ENCODE data around the gene EEF1A2.

EEF1A2 gene

DNA sequence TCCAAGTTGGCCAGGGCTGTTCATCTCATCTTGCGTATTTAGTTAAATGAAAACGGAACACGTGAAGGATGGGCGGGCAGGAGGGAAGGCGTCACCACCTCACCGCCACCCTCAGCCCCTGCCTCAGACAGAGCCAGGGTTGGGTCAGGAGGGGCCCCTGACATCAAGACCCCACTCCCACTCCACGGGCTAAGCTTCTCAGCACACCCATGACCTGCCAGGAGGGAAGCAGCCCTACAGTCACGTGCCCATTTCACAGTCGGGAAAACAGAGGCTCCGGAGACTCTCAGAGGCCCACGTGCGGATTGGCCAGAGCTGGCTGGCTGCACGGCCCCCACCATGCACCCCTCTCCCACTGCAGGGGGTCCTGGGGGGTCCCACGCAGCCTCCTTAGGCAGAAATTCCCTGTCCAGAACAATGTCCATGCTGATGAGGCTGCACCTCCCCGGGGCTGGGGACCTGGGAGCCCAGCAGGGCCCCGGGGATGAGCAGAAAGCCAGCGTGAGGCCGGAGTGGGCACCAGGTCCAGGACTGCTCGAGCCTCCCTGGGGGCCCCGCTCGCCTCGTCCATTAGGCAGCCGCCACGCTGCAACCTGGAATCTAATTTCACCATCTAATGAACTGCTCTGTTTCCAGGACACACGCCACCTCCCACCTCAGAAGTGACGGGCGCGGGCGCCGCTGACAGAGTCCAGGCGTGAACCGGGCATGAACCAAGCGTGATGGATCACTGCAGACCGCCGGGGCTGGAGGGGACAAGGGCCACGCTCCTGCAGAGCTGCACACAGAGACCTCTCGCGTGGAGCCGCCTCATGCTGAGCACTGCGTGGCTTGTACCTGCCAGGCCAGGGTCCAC, 42.2 kb downstream of the EEF1A2 start:
- TF ChIP-seq POLR2AphosphoS5 (IDR thresholded peaks at IDR 0.05; ENCODE audit: low read depth, low read length): no peak
- no peak for TF ChIP-seq FOXP2 (optimal IDR thresholded peaks at IDR 0.05; ENCODE audit: borderline replicate concordance, extremely low read depth, extremely low read length, insufficient read depth)
- no peak for TF ChIP-seq REST (IDR thresholded peaks at IDR 0.05; ENCODE audit: insufficient read depth in 1 of 2, low read depth in 2 of 2, low read length in 2 of 2)

GRCh38 chr20:63455568-63455859, 43.4 kb downstream of the EEF1A2 start:
- TF ChIP-seq SIN3A (IDR thresholded peaks at IDR 0.05; ENCODE audit: borderline replicate concordance, insufficient read depth, low read length) (no peak), TAF1 (IDR thresholded peaks at IDR 0.05; ENCODE audit: borderline replicate concordance, insufficient read depth, low read length) (no peak), FOXP2 (optimal IDR thresholded peaks at IDR 0.05; ENCODE audit: borderline replicate concordance, extremely low read depth, extremely low read length, insufficient read depth) (no peak), REST (IDR thresholded peaks at IDR 0.05; ENCODE audit: insufficient read depth in 1 of 2, low read depth in 2 of 2, low read length in 2 of 2) (no peak), POLR2AphosphoS5 (IDR thresholded peaks at IDR 0.05; ENCODE audit: low read depth, low read length) (no peak)

GRCh38 chr20:63454731-63455567, 43.9 kb downstream of the EEF1A2 start:
- TF ChIP-seq REST (IDR thresholded peaks at IDR 0.05; ENCODE audit: insufficient read depth in 1 of 2, low read depth in 2 of 2, low read length in 2 of 2) (peak in 1 of 2 experiments; percentile 31; a peak in 1 of 4 replicates), POLR2AphosphoS5 (IDR thresholded peaks at IDR 0.05; ENCODE audit: low read depth, low read length) (no peak), TAF1 (IDR thresholded peaks at IDR 0.05; ENCODE audit: borderline replicate concordance, insufficient read depth, low read length) (no peak)

DNA sequence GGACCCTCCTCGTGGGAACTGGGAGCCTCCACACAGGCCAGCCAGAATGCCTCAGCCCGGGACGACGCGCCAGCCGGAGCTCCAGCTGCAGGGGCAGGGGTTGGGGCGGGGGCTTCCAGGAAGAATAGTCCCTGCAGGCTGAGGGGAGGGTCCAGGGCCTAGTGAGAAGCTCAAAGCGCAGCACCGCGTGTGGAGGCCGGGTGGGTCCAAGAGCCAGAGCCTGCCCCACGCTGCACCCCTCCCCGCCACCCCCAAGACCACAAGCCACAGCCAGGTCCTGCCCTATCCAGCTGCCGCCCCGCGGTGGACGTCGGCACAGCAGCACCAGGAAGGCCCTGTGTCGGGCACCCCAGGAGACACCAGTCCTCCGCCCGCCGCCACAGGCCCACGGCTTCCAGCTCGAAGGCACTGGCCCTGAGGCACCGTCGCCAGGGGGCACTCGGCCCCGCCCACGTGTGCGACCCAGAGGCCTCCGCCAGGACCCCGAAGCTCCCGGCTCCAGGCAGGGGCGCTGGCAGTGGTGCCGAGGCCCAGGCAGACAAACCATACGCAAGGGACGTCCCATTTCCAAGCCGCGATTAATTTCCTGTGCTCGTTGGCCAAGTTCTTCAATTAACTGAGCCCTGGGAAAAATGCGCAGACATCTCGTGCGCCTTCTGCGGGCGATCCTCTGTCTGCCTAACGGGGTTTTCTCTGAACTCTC, 45.9 kb downstream of the EEF1A2 start:
- TF ChIP-seq TAF1 (IDR thresholded peaks at IDR 0.05; ENCODE audit: borderline replicate concordance, insufficient read depth, low read length) (no peak), SIN3A (IDR thresholded peaks at IDR 0.05; ENCODE audit: borderline replicate concordance, insufficient read depth, low read length) (no peak), REST (IDR thresholded peaks at IDR 0.05; ENCODE audit: insufficient read depth in 1 of 2, low read depth in 2 of 2, low read length in 2 of 2) (no peak), POLR2AphosphoS5 (IDR thresholded peaks at IDR 0.05; ENCODE audit: low read depth, low read length) (no peak), FOXP2 (optimal IDR thresholded peaks at IDR 0.05; ENCODE audit: borderline replicate concordance, extremely low read depth, extremely low read length, insufficient read depth) (no peak)
